Endometrium (tissue), 2 donors: Measurements from ENCODE around the gene YWHAB.
"Not testable (repeated sequence)": the region's sequence is repeated elsewhere in the genome, so short reads cannot be mapped to it uniquely, and the experiment has no call there.

Experiments
- FAIRE-seq: peaks from 2 replicates; lab custom pipeline; 2012; peaks lifted over from hg19 to GRCh38; lab: Jason Lieb, UNC
- donor health status: control.
- donor health status: control.

Gene YWHAB

GRCh38 chr20:44885392-44886265, at the start of gene YWHAB:
TSS of gene YWHAB (plus strand) at chr20:44885705. CDS start at chr20:44901534, 15,829 bp downstream.
- FAIRE-seq = no peak

GRCh38 chr20:44836601-44837120, 48.8 kb upstream of the YWHAB start:
- no peak for FAIRE-seq

GRCh38 chr20:44837946-44838345, 47.6 kb upstream of the YWHAB start:
- no peak for FAIRE-seq

GRCh38 chr20:44838521-44838920, 47.0 kb upstream of the YWHAB start:
- no peak for FAIRE-seq

GRCh38 chr20:44839481-44839880, 46.0 kb upstream of the YWHAB start:
- FAIRE-seq = no peak

GRCh38 chr20:44840826-44841225, 44.7 kb upstream of the YWHAB start:
- FAIRE-seq = no peak

GRCh38 chr20:44841955-44842354, 43.5 kb upstream of the YWHAB start:
- no peak for FAIRE-seq

GRCh38 chr20:44843876-44844275, 41.6 kb upstream of the YWHAB start:
- FAIRE-seq = no peak

GRCh38 chr20:44848254-44849015, 37.1 kb upstream of the YWHAB start:
- FAIRE-seq = no peak

GRCh38 chr20:44849703-44850102, 35.8 kb upstream of the YWHAB start:
- no peak for FAIRE-seq

GRCh38 chr20:44850272-44850671, 35.2 kb upstream of the YWHAB start:
- no peak for FAIRE-seq

GRCh38 chr20:44850837-44851236, 34.7 kb upstream of the YWHAB start:
- FAIRE-seq = no peak

- no peak for FAIRE-seq
Measured at GRCh38 chr20:44851545-44851944, 34.0 kb upstream of the YWHAB start.

GRCh38 chr20:44856442-44856841, 29.1 kb upstream of the YWHAB start:
- no peak for FAIRE-seq

GRCh38 chr20:44856856-44857448, 28.6 kb upstream of the YWHAB start:
- FAIRE-seq = no peak

GRCh38 chr20:44858606-44859360, 26.7 kb upstream of the YWHAB start:
- FAIRE-seq = no peak

- no peak for FAIRE-seq
Measured at GRCh38 chr20:44861531-44862006, 23.9 kb upstream of the YWHAB start.

GRCh38 chr20:44862286-44862685, 23.2 kb upstream of the YWHAB start:
- FAIRE-seq = no peak

- peak; percentile 82 for FAIRE-seq
Measured at GRCh38 chr20:44863365-44864084, 22.0 kb upstream of the YWHAB start.

- not testable (repeated sequence) for FAIRE-seq
Measured at GRCh38 chr20:44864493-44864892, 21.0 kb upstream of the YWHAB start.
